Kidney (tissue), 14 donors: ENCODE measurements around the gene SYNGR4. TPM values are rescaled to one million over a fixed set of nuclear protein-coding genes. Genes with fewer than 3 reads are reported as not detected.

Experiments used
- DNase-seq, 5 donors: peaks; one replicate each; pipeline ENCODE4 v3.0.0-alpha.2; 2013 to 2020
- FAIRE-seq: peaks from 2 replicates; lab custom pipeline; 2012; peaks lifted over from hg19 to GRCh38; lab: Jason Lieb, UNC
- H3K27ac ChIP-seq, 2 donors: one replicate each; pipeline ENCODE4 v1.7.0; 2013; ENCODE audit warnings: low read depth in 2 of 2, low read length in 2 of 2, inconsistent platforms in 1 of 2
- H3K27me3 ChIP-seq: one replicate; pipeline ENCODE4 v1.7.1; 2013; ENCODE audit warnings: low read length, inconsistent platforms; ENCODE audit not compliant: control insufficient read depth, insufficient read depth
- H3K36me3 ChIP-seq, 3 donors: one replicate each; pipeline versions ENCODE4 v1.7.0 to v1.7.1; 2013; ENCODE audit warnings: low read length in 3 of 3, control low read depth in 1 of 3, inconsistent platforms in 1 of 3; ENCODE audit not compliant: insufficient read depth in 3 of 3, control insufficient read depth in 2 of 3
- H3K4me1 ChIP-seq, 3 donors: one replicate each; pipeline versions ENCODE4 v1.7.0 to v1.7.1; 2013; ENCODE audit warnings: low read length in 3 of 3, inconsistent platforms in 1 of 3, low read depth in 1 of 3; ENCODE audit not compliant: control insufficient read depth in 2 of 3, insufficient read depth in 2 of 3
- H3K4me3 ChIP-seq, 3 donors: one replicate each; pipeline versions ENCODE4 v1.7.0 to v1.8.1; 2013; ENCODE audit warnings: low read length in 3 of 3, control low read depth in 1 of 3, inconsistent platforms in 1 of 3
- H3K9ac ChIP-seq, 3 donors: one replicate each; pipeline versions ENCODE4 v1.7.0 to v1.7.1; 2013; ENCODE audit warnings: low read length in 3 of 3, control low read depth in 1 of 3, inconsistent platforms in 1 of 3
- H3K9me3 ChIP-seq, 3 donors: one replicate each; pipeline versions ENCODE4 v1.7.0 to v1.7.1; 2013; ENCODE audit warnings: low read length in 3 of 3, control low read depth in 1 of 3, inconsistent platforms in 1 of 3; ENCODE audit not compliant: control insufficient read depth in 2 of 3, insufficient read depth in 1 of 3
- intact Hi-C: fragments of 100-400 bp; cut with DNase I; formaldehyde crosslinking; loops from one replicate; pipeline ENCODE4 v1.11.1; 2022
- polyA plus RNA-seq: library from polyadenylated mRNA; stranded (reverse); fragments of 350-450 nt; fragmentation: Illumina TruSeq; extraction: RNeasy Lipid Tissue Mini Kit (QIAGEN cat#74804); gene quantifications from one replicate; pipeline ENCODE4 v1.2.3, GENCODE V29; 2014; ENCODE audit warnings: low read depth, low replicate concordance; ENCODE audit not compliant: insufficient read depth
- total RNA-seq: library from RNA; stranded (reverse); fragmentation: NEBNext Ultra II Directional; extraction: Animal tissue kit (Norgen Biotek cat#: 25700); gene quantifications from one replicate; pipeline ENCODE4 v1.2.1, GENCODE V29; 2021
- TF ChIP-seq, protein P1 (sequence below): IDR thresholded peaks from 3 replicates; pipeline ENCODE4 v1.5.1; 2012; ENCODE audit warnings: mild to moderate bottlenecking, moderate library complexity, borderline replicate concordance; ENCODE audit not compliant: insufficient read depth; ENCODE audit errors: extremely low read depth
- donor health status: control.
- donor health status: control.
- donor health status: control.
- donor health status: control.
- donor health status: control.
- donor health status: DM: yes; HTN: yes; CAD: no.
- donor health status: Normal renal cell carcinoma (clear cell type).

Gene SYNGR4
- total and polyA plus RNA-seq, 2 donors from 2014 or later = not detected

DNA sequence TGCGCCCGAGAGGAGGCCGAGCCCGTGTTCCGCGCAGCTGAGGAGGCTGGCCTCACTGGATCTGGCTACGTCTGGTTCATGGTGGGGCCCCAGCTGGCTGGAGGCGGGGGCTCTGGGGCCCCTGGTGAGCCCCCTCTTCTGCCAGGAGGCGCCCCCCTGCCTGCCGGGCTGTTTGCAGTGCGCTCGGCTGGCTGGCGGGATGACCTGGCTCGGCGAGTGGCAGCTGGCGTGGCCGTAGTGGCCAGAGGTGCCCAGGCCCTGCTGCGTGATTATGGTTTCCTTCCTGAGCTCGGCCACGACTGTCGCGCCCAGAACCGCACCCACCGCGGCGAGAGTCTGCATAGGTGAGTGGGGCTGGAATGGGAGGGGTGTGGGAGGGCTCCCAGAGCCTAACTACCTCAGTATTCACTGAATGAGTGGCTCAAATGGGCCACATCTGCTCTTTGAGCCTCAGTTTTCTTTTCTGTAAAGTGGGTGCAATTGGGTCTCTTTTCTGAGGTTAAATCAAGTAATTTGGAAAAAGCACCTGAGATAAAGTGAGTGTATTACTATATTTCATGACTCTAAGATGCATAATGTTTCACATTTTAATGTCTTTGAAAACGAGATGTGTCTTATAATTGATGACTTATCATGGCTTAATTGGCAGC, 41.0 kb downstream of the SYNGR4 start:
- Histone ChIP-seq H3K4me3 (no peak overlapping the region), H3K36me3 (no peaks in the 10 kb centered on the region), H3K4me1 (peaks cover 0 to 2% (median 0%) of the 10 kb centered on the region in 3 donors), H3K9ac (no peak overlapping the region), H3K27me3 (no peaks in the 10 kb centered on the region), H3K27ac (no peak overlapping the region), H3K9me3 (peaks cover 0 to 4% (median 0%) of the 10 kb centered on the region in 3 donors)
- intact Hi-C loops = no loop called here
- peak in 1 of 5 donors; percentile 62 for DNase-seq
- no peak for FAIRE-seq
- TF ChIP-seq, protein P1, sequence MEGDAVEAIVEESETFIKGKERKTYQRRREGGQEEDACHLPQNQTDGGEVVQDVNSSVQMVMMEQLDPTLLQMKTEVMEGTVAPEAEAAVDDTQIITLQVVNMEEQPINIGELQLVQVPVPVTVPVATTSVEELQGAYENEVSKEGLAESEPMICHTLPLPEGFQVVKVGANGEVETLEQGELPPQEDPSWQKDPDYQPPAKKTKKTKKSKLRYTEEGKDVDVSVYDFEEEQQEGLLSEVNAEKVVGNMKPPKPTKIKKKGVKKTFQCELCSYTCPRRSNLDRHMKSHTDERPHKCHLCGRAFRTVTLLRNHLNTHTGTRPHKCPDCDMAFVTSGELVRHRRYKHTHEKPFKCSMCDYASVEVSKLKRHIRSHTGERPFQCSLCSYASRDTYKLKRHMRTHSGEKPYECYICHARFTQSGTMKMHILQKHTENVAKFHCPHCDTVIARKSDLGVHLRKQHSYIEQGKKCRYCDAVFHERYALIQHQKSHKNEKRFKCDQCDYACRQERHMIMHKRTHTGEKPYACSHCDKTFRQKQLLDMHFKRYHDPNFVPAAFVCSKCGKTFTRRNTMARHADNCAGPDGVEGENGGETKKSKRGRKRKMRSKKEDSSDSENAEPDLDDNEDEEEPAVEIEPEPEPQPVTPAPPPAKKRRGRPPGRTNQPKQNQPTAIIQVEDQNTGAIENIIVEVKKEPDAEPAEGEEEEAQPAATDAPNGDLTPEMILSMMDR = no peak

DNA sequence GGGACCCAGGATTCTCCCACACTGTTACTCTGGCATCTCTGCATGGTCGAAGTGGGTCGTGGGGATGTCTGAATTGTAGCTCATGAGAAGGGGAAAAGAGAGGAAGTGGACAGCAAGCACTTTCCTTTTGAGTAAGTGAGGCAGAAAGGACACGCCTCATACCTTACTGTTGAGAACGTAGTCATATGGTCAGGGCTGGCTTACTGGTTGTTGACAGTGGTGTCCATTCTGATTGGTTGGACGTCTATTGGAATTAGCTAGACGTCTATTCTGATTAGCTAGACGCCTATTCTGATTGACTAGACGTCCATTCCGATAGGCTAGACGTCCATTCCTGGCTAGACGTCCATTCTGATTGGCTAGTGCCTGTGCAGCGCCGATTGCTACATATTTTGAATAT, 41.7 kb downstream of the SYNGR4 start:
- TF ChIP-seq, protein P1 = no peak
- no peak overlapping the region for H3K9ac ChIP-seq
- H3K4me1 ChIP-seq = no peaks in the 10 kb centered on the region
- intact Hi-C loops = no loop called here
- H3K9me3 ChIP-seq = peaks cover 0 to 4% (median 0%) of the 10 kb centered on the region in 3 donors
- H3K27ac ChIP-seq = no peak overlapping the region
- FAIRE-seq (no peak), DNase-seq (peak in 1 of 5 donors; percentile 10)
- no peaks in the 10 kb centered on the region for H3K36me3 ChIP-seq
- H3K27me3 ChIP-seq = no peaks in the 10 kb centered on the region
- H3K4me3 ChIP-seq = no peak overlapping the region

DNA sequence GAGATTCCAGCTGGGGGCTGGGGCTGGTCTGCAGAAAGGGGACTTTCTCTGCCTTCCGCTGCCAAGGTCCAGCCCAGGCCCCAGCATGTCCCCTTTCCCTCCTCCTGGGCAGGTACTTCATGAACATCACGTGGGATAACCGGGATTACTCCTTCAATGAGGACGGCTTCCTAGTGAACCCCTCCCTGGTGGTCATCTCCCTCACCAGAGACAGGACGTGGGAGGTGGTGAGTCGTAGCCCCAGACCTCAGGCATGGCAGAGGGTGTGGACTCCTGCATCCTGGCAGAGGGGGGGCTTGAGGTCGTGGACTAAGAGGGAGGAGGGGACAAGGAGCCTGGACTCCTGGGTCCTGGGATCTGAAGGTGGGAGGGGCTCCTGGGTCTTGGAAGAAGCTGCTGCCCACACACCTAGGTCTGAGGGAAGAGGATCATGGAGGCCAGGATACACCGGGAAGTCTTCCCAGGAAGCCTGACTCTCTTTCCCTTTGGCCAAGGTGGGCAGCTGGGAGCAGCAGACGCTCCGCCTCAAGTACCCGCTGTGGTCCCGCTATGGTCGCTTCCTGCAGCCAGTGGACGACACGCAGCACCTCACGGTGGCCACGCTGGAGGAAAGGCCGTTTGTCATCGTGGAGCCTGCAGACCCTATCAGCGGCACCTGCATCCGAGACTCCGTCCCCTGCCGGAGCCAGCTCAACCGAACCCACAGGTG, 49.9 kb downstream of the SYNGR4 start:
- Histone ChIP-seq H3K36me3 (no peaks in the 10 kb centered on the region), H3K4me3 (peak overlapping the region in 1 of 3 donors; percentile 35), H3K9me3 (no peaks in the 10 kb centered on the region), H3K4me1 (peaks cover 0 to 2% (median 0%) of the 10 kb centered on the region in 3 donors), H3K27ac (no peak overlapping the region), H3K27me3 (no peaks in the 10 kb centered on the region), H3K9ac (no peak overlapping the region)
- DNase-seq (peak in 3 of 5 donors; percentile 21 to 80 (median 62)), FAIRE-seq (no peak)
- TF ChIP-seq, protein P1 = no peak
- intact Hi-C loops = no loop called here
